DMS 273 (cell line): ENCODE measurements around the gene GAN.

Source experiments
- DNase-seq: peaks from one replicate; lab custom pipeline; 2025; ENCODE audit not compliant: unreplicated experiment; lab: John Stamatoyannopoulos, UW

Gene GAN

GRCh38 chr16:81349608-81350305 lies 35.0 kb downstream of the GAN start:
- DNase-seq: no peak

- peak; percentile 3 for DNase-seq
Measured at GRCh38 chr16:81350306-81350615, 35.5 kb downstream of the GAN start.

- DNase-seq: no peak
Measured at GRCh38 chr16:81353895-81354294, 39.1 kb downstream of the GAN start.

- no peak for DNase-seq
Measured at GRCh38 chr16:81357711-81358260, 43.0 kb downstream of the GAN start.

- DNase-seq: no peak
Measured at GRCh38 chr16:81358860-81359259, 44.1 kb downstream of the GAN start.

GRCh38 chr16:81360135-81360534 lies 45.4 kb downstream of the GAN start:
- no peak for DNase-seq

- no peak for DNase-seq
Measured at GRCh38 chr16:81365731-81366130, 51.0 kb downstream of the GAN start.

GRCh38 chr16:81366316-81366932 lies 51.7 kb downstream of the GAN start:
- DNase-seq: peak; percentile 71

- DNase-seq: no peak
Measured at GRCh38 chr16:81367821-81368220, 53.1 kb downstream of the GAN start.

GRCh38 chr16:81369888-81370504 lies 55.2 kb downstream of the GAN start:
- no peak for DNase-seq

- no peak for DNase-seq
Measured at GRCh38 chr16:81371106-81371505, 56.3 kb downstream of the GAN start.

GRCh38 chr16:81374550-81374949 lies 59.8 kb downstream of the GAN start:
- DNase-seq: no peak

GRCh38 chr16:81376880-81377279 lies 62.1 kb downstream of the GAN start:
- no peak for DNase-seq

GRCh38 chr16:81378049-81378448 lies 63.3 kb downstream of the GAN start:
- no peak for DNase-seq

GRCh38 chr16:81380932-81381331 lies 66.2 kb downstream of the GAN start:
- DNase-seq: no peak

GRCh38 chr16:81384006-81384405 lies 69.2 kb downstream of the GAN start:
- no peak for DNase-seq

- DNase-seq: no peak
Measured at GRCh38 chr16:81385031-81385756, 70.4 kb downstream of the GAN start.

- no peak for DNase-seq
Measured at GRCh38 chr16:81388357-81388756, 73.6 kb downstream of the GAN start.

- DNase-seq: no peak
Measured at GRCh38 chr16:81390840-81391239, 76.1 kb downstream of the GAN start.

GRCh38 chr16:81392011-81392410 lies 77.2 kb downstream of the GAN start:
- no peak for DNase-seq

- DNase-seq: no peak
Measured at GRCh38 chr16:81394416-81394815, 79.7 kb downstream of the GAN start.
